DMS 273 treated with DMSO at 0.1 percent for 48 hours (cell line): ENCODE measurements around the gene BAIAP2L2.
A peak's percentile ranks its signal among the peaks of the same experiment; 100 is the strongest.

Experiments used
- DNase-seq: peaks from one replicate; lab custom pipeline; 2025; lab: John Stamatoyannopoulos, UW

BAIAP2L2 gene

DNA sequence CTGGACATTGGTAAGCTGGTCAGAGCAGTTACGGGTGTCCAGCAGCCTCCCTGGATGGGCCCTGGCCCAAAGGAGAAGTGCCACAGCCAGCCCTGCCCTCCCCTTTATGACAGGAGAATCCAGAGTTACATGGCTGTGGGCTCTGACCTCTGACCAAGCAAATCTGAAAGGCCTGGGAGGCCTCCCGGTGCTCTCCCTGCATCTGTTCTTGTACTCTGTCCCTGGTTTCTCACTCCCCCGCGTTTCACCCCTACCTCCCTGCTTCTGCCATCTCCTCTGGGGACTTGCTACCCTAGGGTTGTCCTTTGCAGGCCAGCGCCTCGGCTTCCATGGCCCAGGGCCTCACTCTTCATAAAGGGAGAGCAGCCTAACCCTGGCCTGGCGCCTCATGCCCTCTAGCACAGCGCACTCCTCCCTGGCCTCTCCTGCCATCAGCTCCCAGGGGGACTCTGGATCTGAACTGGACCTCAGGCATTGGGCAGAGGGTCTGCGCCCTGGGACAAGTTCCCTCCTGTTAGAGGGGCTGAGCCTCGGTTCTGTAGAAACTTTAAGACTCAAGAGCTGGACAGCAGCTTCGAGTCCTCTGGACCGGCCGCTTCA lies 42.6 kb downstream of the BAIAP2L2 start:
- no peak for DNase-seq

DNA sequence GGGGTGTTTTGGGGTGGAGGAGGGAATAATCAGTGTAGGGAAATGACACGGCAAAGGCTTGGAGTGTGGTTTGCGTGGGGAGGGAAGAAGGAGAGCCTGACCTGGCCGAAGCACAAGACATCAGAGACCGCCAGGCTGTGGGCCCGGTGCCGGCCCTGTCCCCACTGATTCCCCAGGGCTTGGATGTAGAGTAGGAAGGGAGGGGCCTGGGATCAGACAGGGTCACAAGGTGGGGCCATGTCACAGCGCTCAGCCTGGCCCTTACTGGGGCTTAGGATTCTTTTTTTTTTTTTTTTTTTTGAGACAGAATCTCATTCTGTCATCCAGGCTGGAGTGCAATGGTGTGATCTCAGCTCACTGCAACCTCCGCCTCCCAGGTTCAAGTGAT lies 43.5 kb downstream of the BAIAP2L2 start:
- DNase-seq = no peak

- no peak for DNase-seq
Observed at GRCh38 chr22:38066381-38067027, 44.0 kb downstream of the BAIAP2L2 start.

- DNase-seq = no peak
Observed at GRCh38 chr22:38065539-38065938, 44.9 kb downstream of the BAIAP2L2 start.

DNA sequence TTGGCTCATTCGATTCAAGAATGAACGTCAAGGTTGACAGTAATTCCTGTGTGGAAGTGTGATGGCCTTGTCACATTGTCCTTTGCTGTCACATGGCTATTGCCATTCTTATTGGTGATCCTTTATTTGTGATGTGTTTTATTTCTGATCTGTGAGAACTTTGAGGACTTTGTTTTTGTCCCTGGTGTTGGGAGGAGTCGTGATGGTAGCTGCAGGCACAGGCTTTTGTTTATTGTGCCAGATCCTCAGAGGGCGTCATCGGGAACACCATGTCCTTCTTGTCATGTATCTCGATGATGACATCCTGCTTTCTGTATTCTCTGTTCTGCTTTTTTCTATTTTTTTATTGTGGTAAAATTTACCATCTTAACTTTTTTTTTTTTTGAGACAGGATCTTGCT lies 47.7 kb downstream of the BAIAP2L2 start:
- no peak for DNase-seq

GRCh38 chr22:38056969-38057891 lies 53.3 kb downstream of the BAIAP2L2 start, which contains the start of gene PICK1:
Gene PICK1 (plus strand): TSS chr22:38057404. CDS start chr22:38057810, 406 bp downstream.
- peak; percentile 50 for DNase-seq

- DNase-seq = peak; percentile 46
Observed at GRCh38 chr22:38051900-38052862, 58.3 kb downstream of the BAIAP2L2 start.

- DNase-seq = no peak
Observed at GRCh38 chr22:38051261-38051660, 59.2 kb downstream of the BAIAP2L2 start.

DNA sequence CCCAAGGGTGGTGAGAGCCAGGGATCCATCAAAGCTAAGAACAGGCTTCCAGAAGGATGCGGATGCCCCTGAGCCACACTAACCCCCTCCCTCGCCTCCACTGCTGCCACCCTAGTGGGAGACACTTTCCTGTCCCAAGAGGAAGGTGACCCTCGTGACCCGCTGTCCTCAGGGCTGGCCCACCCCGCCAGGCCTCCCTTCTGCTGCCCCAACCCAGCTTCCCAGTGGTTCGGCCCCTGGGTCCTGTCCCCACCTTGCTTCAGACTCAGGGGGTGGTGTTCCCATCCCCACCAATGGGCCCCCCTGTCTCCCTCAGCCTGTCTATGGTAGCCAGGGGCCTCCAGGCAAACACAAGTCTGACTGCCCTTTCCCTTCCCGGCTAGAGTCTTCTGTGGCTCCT lies 59.8 kb downstream of the BAIAP2L2 start:
- no peak for DNase-seq

GRCh38 chr22:38049812-38050619 lies 60.5 kb downstream of the BAIAP2L2 start:
- no peak for DNase-seq

- no peak for DNase-seq
Observed at GRCh38 chr22:38046070-38046748, 64.3 kb downstream of the BAIAP2L2 start.

DNA sequence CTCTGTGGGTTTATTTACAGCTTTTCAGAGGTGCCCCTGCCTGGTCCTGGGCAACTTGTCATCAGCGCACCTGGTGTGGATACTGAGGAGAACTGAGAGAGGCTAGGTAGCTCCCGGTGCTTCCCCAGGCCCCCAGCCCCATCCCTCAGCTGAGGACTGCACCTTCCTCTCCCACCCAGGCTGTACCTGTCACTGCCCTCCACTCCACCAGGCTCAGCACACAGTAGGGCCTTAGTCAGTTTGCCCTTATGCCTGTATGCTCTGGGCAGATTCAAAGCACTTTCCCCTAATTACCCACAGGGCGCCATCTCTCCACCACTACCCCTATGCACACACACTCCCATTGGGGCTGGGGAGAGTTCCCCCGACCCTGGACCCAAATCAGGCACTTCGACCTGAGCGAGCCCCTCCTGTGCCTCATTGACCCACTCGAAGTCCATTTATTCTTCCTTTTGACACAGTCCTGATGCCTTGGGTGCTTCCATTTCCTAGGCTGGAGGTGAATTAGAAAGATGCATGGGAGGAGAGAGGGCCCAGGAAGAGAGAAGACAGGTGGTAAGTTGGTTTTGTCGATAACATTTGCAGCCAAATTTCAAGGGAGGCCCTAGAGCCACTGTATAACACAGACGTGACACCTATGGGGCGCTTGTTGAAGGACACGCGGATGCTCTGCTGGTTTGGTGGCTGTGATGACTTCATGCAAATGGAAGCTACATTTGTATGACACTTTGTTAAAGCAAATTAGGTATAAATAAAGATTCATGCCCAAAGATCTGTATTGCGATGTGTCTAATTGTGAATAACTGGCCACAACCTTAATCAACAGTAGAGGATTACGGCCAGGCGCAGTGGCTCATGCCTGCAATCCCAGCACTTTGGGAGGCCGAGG lies 67.1 kb downstream of the BAIAP2L2 start:
- DNase-seq = no peak

- no peak for DNase-seq
Observed at GRCh38 chr22:38042488-38042790, 68.0 kb downstream of the BAIAP2L2 start.

DNA sequence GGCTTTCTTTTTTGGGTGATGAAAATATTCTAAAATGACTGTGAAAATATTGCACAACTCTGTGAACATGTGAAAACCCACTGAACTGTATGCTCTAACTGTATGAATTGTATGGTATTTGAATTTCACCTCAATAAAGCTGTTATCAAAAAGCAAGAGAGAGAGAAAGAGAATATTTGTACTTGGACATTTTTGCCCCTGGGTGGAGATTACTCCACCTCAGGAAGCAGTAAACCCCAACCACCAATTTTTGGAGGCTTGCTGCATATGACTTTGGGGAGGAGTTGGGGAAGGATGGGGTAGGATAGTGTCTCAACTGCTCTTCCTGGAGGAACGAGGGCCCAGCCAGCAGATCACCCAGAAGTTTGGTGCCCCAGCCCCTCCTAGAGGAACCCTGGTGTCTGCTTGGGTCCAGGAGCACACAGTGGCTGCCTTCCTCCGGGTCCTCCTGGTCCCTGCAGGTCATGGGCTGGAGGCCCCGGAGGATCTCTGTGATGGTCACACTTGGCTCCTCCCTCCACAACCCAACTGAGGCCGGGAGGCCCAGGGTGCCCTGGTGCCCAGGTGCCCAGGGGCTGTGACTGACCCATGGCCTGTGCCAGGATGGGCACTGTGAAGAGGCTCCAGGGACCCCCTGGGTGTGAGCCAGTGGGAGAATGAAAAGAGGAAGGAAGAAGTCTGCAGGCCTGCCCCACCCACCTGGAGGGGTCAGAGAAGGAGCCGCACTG lies 68.6 kb downstream of the BAIAP2L2 start:
- DNase-seq = no peak

DNA sequence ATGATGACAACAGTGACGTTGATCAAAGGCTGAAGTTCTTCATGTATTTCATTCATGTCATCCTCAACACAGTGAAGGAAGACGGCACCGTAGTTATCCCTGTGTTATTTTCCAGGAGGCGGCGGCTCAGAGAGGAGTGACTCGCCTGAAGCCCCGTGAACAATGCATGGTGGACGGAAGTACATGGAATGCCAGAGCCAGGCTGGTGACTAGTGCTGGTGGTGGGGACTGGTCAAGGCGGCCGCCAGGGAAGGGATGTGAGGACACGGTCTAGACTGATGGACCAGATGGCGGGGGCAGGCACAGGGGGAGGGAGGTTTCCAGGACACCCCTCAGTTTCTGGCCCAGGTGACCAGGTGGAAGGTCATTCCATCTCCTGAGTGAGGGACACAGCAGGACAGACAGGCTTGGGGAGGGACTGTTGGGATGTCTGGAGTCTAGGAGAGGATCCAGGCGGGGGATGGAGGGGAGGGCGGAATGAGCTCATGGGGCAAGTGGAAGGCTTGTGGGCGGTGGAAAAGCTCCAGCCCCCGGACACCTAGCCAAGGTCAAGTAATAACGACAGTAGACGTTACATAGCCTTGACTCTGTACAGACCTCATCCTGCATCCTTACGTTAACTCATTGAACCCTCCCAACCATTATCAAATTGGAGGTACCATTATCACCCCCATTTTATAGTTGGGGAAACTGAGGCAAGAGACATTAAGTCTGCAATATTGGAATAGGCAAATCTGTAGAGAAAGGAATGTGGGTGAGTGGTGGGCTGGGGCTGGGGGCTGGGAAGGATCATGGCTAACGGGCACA lies 69.3 kb downstream of the BAIAP2L2 start:
- DNase-seq = no peak

- no peak for DNase-seq
Observed at GRCh38 chr22:38038890-38039812, 71.3 kb downstream of the BAIAP2L2 start.

DNA sequence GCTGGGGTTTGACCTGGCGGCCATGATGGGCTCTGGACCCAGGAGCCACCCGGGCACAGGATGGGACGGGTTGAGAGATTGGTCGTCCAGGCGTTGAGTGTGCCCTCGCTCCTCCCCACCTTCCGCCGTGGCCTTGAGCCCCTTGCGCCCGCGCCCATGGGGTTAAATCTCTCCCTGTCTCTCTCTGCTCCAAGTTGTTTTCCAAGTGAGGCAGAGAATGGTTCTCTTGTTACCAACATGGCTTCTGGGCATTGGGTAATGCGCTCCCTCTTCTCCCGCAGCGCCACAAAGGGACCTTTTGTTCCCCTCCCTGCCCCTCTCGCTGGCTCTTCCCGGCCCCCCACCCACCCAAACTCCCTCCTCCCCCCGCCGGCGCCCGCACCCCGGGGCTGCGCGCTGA lies 72.1 kb downstream of the BAIAP2L2 start:
- DNase-seq = no peak
